ENCODE measurements around the gene GOLGA1. TPM values are rescaled to one million over a fixed set of nuclear protein-coding genes. Genes with fewer than 3 reads are reported as not detected.

The GOLGA1 gene
- total RNA-seq, 1 donor from 2014 or later: 36.8 TPM

DNA sequence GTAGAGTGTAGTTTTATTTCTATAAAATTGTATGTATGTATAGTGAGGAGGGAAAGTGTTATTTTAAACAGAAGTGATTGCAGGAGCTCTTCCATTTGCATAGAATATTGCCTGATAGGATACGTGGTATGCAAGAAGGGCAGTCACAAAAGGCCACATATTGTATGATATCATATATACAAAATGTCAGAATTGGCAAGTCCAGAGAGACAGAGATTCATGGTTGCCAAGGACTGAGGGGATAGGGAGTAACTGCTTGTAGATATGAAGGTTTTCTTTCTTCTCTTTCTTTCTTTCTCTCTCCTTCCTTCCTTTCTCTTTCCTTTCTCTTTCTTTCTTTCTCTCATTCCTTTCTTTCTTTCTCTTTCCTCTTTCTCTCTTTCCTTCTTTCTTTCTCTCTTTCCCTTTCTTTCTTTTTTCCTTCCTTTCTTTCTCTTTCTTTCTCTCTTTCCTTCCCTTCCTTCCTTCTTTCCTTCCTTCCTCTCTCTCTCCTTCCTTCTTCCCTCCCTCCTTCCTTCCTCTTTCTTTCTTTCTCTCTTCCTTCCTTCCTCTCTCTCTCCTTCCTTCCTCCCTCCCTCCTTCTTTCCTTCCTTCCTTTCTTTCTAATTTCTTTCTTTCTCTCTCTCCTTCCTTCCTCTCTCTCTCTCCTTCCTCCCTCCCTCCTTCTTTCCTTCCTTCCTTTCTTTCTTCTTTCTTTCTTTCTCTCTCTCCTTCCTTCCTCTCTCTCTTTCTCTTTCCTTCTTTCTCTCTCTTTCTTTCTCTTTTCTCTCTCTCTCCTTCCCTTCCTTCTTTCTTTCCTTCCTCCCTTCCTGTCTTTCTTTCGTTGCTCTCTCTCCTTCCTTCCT is 112.2 kb downstream of the GOLGA1 start:
- intact Hi-C loops (cut with DNase I): no loop called here
- DNase-seq (ENCODE audit: low spot score in 2 of 2): no peak
- H3K27me3 ChIP-seq: no peaks in the 10 kb centered on the region
- H3K9me3 ChIP-seq: no peaks in the 10 kb centered on the region
- TF ChIP-seq, protein P1, sequence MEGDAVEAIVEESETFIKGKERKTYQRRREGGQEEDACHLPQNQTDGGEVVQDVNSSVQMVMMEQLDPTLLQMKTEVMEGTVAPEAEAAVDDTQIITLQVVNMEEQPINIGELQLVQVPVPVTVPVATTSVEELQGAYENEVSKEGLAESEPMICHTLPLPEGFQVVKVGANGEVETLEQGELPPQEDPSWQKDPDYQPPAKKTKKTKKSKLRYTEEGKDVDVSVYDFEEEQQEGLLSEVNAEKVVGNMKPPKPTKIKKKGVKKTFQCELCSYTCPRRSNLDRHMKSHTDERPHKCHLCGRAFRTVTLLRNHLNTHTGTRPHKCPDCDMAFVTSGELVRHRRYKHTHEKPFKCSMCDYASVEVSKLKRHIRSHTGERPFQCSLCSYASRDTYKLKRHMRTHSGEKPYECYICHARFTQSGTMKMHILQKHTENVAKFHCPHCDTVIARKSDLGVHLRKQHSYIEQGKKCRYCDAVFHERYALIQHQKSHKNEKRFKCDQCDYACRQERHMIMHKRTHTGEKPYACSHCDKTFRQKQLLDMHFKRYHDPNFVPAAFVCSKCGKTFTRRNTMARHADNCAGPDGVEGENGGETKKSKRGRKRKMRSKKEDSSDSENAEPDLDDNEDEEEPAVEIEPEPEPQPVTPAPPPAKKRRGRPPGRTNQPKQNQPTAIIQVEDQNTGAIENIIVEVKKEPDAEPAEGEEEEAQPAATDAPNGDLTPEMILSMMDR (IDR thresholded peaks at IDR 0.05): no peak
- H3K27ac ChIP-seq: no peak overlapping the region
- H3K4me3 ChIP-seq: no peak overlapping the region
- H3K4me1 ChIP-seq: peaks cover 0 to 2% of the 10 kb centered on the region in 2 donors
- no peaks in the 10 kb centered on the region for H3K36me3 ChIP-seq

Other genes starting within 250 kb of the GOLGA1 start
- 0.53 TPM for gene NR6A1, start 169.8 kb downstream of the GOLGA1 start, total RNA-seq
- 129 TPM for gene OLFML2A, start 163.9 kb downstream of the GOLGA1 start, total RNA-seq
- gene WDR38, start 87.6 kb downstream of the GOLGA1 start, total RNA-seq: not detected
- gene RPL35, start 79.1 kb downstream of the GOLGA1 start, total RNA-seq: 2,123 TPM
- 12.0 TPM for gene ARPC5L, start 79.0 kb downstream of the GOLGA1 start, total RNA-seq
- gene SCAI, start 202.4 kb upstream of the GOLGA1 start, total RNA-seq: 2.4 TPM
- 33.8 TPM for gene PPP6C, start 248.7 kb upstream of the GOLGA1 start, total RNA-seq